SK-N-MC (cell line): ENCODE measurements around the gene CENPO.
"Not testable (repeated sequence)": the region's sequence is repeated elsewhere in the genome, so short reads cannot be mapped to it uniquely, and the experiment has no call there.

Source experiments
- DNase-seq: peaks from one replicate; pipeline ENCODE4 v3.0.0-alpha.2; 2011; ENCODE audit warnings: low read depth, low spot score
- H3K27ac ChIP-seq: fragments of 200-600 bp; sonication (generic); 2 replicates; pipeline ENCODE4 v1.5.1; 2016; ENCODE audit warnings: mixed run types
- H3K36me3 ChIP-seq: fragments of 200-600 bp; sonication (generic); 2 replicates; pipeline ENCODE4 v1.6.1; 2017; ENCODE audit warnings: antibody characterized with exemption, low read length, mixed read lengths; ENCODE audit not compliant: insufficient read depth
- H3K4me3 ChIP-seq: fragments of 200-600 bp; sonication (generic); 2 replicates; pipeline ENCODE4 v1.5.1; 2016
- H3K9ac ChIP-seq: fragments of 200-600 bp; sonication (generic); 2 replicates; pipeline ENCODE4 v1.8.0; 2017; ENCODE audit warnings: mixed run types, mixed read lengths; ENCODE audit not compliant: insufficient read length
- H3K9me3 ChIP-seq: fragments of 200-600 bp; sonication (generic); 2 replicates; pipeline ENCODE4 v1.6.1; 2017; ENCODE audit warnings: low read depth, mild to moderate bottlenecking, antibody characterized with exemption, low read length, moderate library complexity, mixed read lengths
- EZH2 ChIP-seq: fragments of 200-600 bp; sonication (generic); IDR thresholded peaks from one replicate; pipeline ENCODE4 v1.6.1; 2017; ENCODE audit warnings: antibody characterized with exemption
- FOXP2 ChIP-seq: optimal IDR thresholded peaks from 2 replicates; pipeline ENCODE3; 2011; ENCODE audit warnings: mild to moderate bottlenecking, moderate library complexity; ENCODE audit not compliant: insufficient read depth; ENCODE audit errors: extremely low read length, control extremely low read depth
- POLR2AphosphoS5 ChIP-seq: IDR thresholded peaks from 2 replicates; pipeline ENCODE4 v1.6.1; 2012; ENCODE audit warnings: mild to moderate bottlenecking, low read depth, low read length, borderline replicate concordance

The CENPO gene

DNA sequence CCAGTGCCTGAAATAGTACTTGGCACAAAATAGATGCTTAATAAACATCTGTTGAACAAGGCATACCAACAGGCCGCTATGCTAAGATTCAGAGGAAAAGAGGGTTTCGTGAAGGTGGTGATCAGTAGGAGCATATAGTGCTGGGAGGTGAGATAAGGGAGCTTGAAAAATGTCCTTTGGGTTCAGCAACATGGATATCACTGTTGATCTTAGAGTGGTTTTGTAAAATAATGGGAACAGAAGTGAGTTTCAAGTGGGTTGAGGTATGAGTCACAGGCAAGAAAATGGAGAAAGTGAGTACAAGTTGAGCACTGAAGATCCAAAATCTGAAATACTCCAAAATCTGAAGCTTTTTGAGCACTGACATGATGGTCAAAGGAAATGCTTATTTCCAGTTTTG, 4.4 kb downstream of the CENPO start:
- H3K4me3 ChIP-seq = no peak overlapping the region
- TF ChIP-seq FOXP2 (no peak), EZH2 (no peak), POLR2AphosphoS5 (no peak)
- DNase-seq = no peak
- peaks cover 52% of the 10 kb centered on the region for H3K36me3 ChIP-seq
- H3K9me3 ChIP-seq = no peaks in the 10 kb centered on the region
- no peak overlapping the region for H3K27ac ChIP-seq
- H3K9ac ChIP-seq = no peak overlapping the region

DNA sequence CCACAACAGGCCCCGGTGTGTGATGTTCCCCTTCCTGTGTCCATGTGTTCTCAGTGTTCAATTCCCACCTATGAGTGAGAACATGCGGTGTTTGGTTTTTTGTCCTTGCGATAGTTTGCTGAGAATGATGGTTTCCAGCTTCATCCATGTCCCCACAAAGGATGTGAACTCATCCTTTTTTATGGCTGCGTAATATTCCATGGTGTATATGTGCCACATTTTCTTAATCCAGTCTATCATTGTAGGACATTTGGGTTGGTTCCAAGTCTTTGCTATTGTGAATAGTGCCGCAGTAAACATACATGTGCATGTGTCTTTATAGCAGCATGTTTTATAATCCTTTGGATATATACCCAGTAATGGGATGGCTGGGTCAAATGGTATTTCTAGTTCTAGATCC, 7.3 kb downstream of the CENPO start:
- H3K9me3 ChIP-seq, H3K9ac ChIP-seq, DNase-seq, H3K4me3 ChIP-seq, H3K27ac ChIP-seq: not testable (repeated sequence)
- H3K36me3 ChIP-seq = peaks cover 48% of the 10 kb centered on the region

DNA sequence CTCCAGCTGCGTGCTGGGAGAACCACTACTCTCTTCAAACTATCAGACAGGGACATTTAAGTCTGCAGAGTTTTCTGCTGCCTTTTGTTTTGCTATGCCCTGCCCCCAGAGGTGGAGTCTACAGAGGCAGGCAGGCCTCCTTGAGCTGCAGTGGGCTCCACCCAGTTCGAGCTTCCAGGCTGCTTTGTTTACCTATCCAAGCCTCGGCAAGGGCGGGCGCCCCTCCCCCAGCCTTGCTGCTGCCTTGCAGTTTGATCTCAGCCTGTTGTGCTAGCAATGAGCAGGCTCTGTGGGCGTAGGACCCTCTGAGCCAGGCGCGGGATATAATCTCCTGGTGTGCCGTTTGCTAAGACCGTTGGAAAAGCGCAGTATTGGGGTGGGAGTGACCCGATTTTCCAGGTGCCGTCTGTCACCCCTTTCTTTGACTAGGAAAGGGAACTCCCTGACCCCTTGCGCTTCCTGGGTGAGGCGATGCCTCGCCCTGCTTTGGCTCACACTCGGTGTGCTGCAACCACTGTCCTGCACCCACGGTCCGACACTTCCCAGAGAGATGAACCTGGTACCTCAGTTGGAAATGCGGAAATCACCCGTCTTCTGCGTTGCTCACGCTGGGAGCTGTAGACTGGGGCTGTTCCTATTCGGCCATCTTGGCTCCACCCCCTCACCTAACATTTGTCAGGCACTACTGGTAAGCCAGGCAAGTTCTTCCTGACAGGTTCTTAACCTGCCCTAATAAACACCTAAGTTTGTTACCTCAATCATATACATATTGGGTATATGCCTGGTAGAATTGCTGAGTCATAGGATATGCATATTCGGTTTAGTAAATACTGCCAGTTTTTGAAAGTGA, 12.8 kb downstream of the CENPO start:
- not testable (repeated sequence) for DNase-seq, H3K4me3 ChIP-seq, H3K9me3 ChIP-seq, H3K9ac ChIP-seq
- Histone ChIP-seq H3K27ac (peak overlapping the region; percentile 61; the same call in 1 of the 2 replicates), H3K36me3 (peaks cover 32% of the 10 kb centered on the region)

DNA sequence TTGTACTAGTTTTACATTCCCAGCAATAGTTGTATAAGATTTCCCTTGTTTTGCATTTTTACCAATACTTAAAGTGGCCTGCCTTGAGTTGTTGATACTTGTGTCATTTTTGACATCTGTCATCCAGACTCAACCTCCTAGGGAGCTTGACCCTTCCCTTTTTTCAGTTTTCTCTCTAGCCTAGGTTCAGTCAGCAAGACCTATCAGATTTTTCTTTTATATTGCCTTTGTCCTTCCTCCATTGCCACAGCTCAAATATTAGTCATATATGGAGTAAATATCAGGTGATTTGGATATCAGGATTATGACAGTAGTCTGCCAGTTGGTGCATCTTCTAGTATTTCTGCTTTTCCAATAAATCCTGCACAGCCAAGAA, 13.4 kb downstream of the CENPO start:
- Histone ChIP-seq H3K9me3 (no peaks in the 10 kb centered on the region), H3K9ac (no peak overlapping the region), H3K27ac (peak overlapping the region; percentile 61; the same call in 1 of the 2 replicates), H3K4me3 (no peak overlapping the region), H3K36me3 (peaks cover 31% of the 10 kb centered on the region)
- TF ChIP-seq POLR2AphosphoS5 = no peak
- no peak for TF ChIP-seq FOXP2
- no peak for TF ChIP-seq EZH2
- no peak for DNase-seq

DNA sequence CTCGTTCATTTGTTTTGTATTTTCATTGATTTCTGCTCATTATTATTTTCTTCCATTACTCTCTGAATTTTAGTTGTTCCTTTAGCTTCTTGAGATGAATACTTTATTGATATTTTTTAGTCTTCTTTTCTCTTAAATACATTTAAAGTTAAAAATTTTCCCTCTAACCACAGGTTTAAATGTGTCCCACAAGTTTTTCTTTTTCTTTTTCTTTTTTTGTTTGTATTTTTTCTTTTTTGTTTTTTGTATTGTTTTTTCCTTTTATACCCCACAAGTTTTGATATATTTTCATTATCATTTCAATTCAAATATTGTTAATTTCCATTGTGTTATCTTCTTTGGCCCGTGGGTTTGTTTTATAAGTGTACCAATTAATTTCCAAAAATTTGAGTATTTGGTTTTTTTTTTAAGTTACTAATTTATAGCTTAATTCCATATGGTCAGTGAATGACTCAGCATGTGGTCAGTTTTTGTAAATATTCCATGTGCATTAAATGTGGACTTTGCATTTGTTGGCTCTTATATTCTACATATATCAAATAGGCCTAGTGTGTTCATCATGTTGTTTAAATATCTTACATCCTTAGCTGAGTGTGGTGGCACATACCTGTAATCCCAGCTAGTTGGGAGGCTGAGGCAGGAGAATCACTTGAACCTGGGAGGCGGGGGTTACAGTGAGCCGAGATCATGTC, 16.2 kb downstream of the CENPO start:
- Histone ChIP-seq H3K9ac (no peak overlapping the region), H3K27ac (no peak overlapping the region), H3K4me3 (no peak overlapping the region), H3K9me3 (no peaks in the 10 kb centered on the region), H3K36me3 (peaks cover 48% of the 10 kb centered on the region)
- no peak for TF ChIP-seq POLR2AphosphoS5
- no peak for DNase-seq

DNA sequence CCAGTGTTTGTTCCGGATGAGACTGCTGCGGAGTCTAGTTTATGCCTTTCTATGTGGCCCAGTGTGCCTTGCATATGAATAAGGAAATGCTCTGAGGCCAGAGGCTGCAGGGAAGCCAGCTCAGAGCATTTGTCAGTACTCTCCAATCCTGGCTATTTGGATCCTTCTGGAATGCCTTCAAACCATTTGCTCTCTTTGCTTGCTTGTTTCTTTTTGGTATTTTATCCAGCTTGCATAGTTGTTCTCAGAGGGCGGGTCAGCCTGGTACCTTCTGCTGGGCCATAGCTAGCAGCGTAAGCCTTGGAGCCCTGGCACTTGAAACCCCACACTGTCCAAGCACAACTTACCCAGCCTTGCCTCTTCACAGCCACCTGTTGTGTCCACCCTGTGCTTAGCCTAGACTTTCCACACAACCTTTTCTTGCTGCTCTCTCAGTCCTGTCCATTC, 20.5 kb downstream of the CENPO start:
- H3K4me3 ChIP-seq = no peak overlapping the region
- no peak for TF ChIP-seq EZH2
- no peak overlapping the region for H3K9ac ChIP-seq
- no peak overlapping the region for H3K27ac ChIP-seq
- no peaks in the 10 kb centered on the region for H3K9me3 ChIP-seq
- H3K36me3 ChIP-seq = peaks cover 65% of the 10 kb centered on the region
- no peak for DNase-seq

DNA sequence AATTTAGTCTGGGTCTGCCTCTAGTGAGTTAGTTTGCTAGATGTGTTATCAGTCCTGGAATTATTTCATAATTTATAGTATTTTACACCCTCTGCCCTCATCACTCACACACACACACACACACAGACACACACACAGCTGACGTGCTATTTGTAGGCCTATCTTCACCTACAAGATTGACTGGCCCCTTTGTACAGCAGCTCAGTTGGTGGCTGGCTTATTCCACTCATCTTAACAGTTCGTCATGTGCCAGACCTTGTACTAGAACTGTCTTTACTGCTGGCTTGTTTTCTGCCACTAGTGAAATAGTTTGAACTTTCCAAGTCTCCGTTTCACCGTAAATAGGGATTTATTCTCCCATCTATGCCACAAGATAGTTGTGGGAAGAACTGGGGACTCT, 21.3 kb downstream of the CENPO start:
- no peak for DNase-seq
- peaks cover 70% of the 10 kb centered on the region for H3K36me3 ChIP-seq
- no peak overlapping the region for H3K27ac ChIP-seq
- H3K4me3 ChIP-seq = no peak overlapping the region
- no peak overlapping the region for H3K9ac ChIP-seq
- H3K9me3 ChIP-seq = no peaks in the 10 kb centered on the region
- no peak for TF ChIP-seq FOXP2

DNA sequence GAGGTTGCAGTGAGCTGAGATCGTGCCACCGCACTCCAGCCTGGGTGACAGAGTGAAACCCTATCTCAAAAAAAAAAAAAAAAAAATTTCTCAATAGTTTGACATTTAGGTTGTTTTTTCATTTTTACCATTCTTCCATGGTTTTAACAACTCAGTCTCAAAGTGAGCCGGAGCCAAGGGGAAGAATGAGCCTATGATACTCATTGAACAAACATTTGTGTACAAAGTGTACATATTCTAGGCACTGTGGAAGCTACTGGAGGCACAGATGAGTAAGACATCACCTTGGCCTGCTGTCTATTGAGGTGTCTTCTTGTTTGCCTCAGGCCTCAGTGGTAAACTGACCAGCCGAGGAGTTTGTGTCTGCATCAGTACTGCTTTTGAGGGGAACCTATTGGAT, 21.9 kb downstream of the CENPO start:
- TF ChIP-seq FOXP2 = no peak
- TF ChIP-seq EZH2 = no peak
- TF ChIP-seq POLR2AphosphoS5 = no peak
- DNase-seq = no peak
- Histone ChIP-seq H3K9ac (no peak overlapping the region), H3K4me3 (no peak overlapping the region), H3K9me3 (no peaks in the 10 kb centered on the region), H3K36me3 (peaks cover 73% of the 10 kb centered on the region), H3K27ac (no peak overlapping the region)

DNA sequence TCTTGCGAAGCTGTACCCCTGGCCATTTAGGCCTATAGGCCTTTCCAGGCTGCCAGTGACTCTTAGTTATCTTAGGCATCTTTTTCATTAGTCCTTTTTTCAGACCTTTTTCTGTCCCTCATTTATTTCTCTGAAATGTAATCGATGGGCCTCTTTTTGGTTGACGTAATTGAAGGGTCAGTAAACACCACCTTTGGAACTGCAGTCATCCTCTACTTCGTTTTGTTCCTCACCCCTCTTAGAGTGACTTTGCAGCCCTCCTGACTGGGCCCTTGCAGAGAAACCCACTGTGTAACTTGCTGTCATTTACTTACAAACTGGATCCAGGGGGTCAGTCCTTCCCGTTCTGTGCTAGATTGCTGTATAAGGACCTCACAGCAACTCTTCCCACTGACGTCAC, 23.2 kb downstream of the CENPO start:
- H3K9me3 ChIP-seq = no peaks in the 10 kb centered on the region
- no peak overlapping the region for H3K27ac ChIP-seq
- no peak for DNase-seq
- TF ChIP-seq EZH2 (no peak), FOXP2 (no peak), POLR2AphosphoS5 (no peak)
- H3K9ac ChIP-seq = no peak overlapping the region
- H3K36me3 ChIP-seq = peaks cover 85% of the 10 kb centered on the region
- H3K4me3 ChIP-seq = no peak overlapping the region
